ENCODE results near the gene CCDC197. TPM values are rescaled to one million over a fixed set of nuclear protein-coding genes. Genes with fewer than 3 reads are reported as not detected.

The CCDC197 gene
- total RNA-seq, 1 donor from 2014 or later = not detected

DNA sequence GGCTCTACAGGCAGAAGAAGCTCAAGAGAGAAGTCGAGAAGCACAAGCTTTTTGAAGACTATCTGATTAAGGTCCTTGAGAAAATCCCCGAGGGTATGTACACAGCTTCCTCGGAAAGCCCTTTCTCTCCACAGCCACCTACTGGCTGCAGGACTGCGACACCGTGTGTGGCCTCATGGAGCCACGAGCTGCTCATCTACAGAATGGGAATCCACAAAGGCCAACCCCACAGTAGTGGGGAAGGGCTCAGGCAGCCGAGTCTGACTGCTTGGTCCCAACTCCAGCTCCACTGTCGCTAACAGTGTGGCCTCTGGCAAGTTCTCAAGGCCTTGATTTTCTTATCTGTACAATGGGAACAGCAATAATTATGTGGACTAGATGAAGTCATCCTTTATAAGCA is 2.5 kb downstream of the CCDC197 start:
- H3K9me3 Mint-ChIP-seq (ENCODE audit: low read depth) = no peaks in the 10 kb centered on the region
- TF ChIP-seq, protein P1, sequence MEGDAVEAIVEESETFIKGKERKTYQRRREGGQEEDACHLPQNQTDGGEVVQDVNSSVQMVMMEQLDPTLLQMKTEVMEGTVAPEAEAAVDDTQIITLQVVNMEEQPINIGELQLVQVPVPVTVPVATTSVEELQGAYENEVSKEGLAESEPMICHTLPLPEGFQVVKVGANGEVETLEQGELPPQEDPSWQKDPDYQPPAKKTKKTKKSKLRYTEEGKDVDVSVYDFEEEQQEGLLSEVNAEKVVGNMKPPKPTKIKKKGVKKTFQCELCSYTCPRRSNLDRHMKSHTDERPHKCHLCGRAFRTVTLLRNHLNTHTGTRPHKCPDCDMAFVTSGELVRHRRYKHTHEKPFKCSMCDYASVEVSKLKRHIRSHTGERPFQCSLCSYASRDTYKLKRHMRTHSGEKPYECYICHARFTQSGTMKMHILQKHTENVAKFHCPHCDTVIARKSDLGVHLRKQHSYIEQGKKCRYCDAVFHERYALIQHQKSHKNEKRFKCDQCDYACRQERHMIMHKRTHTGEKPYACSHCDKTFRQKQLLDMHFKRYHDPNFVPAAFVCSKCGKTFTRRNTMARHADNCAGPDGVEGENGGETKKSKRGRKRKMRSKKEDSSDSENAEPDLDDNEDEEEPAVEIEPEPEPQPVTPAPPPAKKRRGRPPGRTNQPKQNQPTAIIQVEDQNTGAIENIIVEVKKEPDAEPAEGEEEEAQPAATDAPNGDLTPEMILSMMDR (IDR thresholded peaks at IDR 0.05) = no peak
- H3K36me3 Mint-ChIP-seq (ENCODE audit: low read depth) = no peaks in the 10 kb centered on the region
- H3K27me3 Mint-ChIP-seq (ENCODE audit: low read depth) = peaks cover 33% of the 10 kb centered on the region
- H3K27ac Mint-ChIP-seq (ENCODE audit: unreplicated experiment) = no peak overlapping the region
- H3K4me1 Mint-ChIP-seq (ENCODE audit: low read depth) = peaks cover 18% of the 10 kb centered on the region
- DNase-seq (ENCODE audit: low spot score) = no peak
- no peak overlapping the region for H3K4me3 Mint-ChIP-seq (ENCODE audit: unreplicated experiment)

DNA sequence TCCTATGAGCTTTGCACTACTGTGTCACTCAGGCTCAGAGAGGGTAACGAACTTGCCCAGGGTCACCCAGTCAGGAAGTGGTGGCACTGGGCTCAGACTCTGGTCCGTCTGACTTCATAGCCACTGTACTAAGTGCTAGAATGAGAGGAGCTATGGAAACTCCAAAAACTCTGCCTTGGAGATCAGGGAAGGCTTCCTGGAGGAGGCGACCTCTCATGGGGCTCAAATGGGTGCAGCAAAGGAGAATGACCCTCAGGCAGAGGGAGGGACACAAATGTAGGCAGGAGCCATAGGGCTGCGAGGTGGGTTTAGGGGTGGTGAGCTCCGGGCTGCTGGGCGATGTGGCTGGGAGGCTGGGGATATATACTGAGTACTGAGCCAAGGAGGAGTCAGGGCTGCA is 3.2 kb downstream of the CCDC197 start:
- no peak for DNase-seq (ENCODE audit: low spot score)
- Mint-ChIP-seq H3K27ac (ENCODE audit: unreplicated experiment) (no peak overlapping the region), H3K27me3 (ENCODE audit: low read depth) (peaks cover 40% of the 10 kb centered on the region), H3K4me3 (ENCODE audit: unreplicated experiment) (no peak overlapping the region), H3K9me3 (ENCODE audit: low read depth) (no peaks in the 10 kb centered on the region), H3K36me3 (ENCODE audit: low read depth) (no peaks in the 10 kb centered on the region), H3K4me1 (ENCODE audit: low read depth) (peaks cover 12% of the 10 kb centered on the region)
- TF ChIP-seq, protein P1 (IDR thresholded peaks at IDR 0.05) = no peak

DNA sequence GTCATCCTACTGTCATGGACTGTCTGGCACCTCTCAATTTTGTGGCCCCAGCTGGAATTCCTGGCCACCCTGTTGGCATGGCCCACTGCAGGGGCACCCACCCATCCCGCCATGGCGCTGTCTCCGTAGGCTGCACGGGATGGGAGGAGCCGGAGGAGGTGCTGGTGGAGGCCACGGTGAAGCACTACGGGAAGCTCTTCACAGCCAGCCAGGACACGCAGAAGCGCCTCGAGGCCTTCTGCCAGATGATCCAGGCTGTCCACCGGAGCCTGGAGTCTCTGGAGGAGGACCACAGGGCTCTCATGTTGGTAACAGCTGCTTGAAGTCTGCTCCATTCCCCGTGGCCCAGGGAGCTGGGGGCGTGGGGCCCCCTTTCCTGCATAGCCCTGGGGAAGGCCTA is 3.9 kb downstream of the CCDC197 start:
- Mint-ChIP-seq H3K4me1 (ENCODE audit: low read depth) (peaks cover 4% of the 10 kb centered on the region), H3K9me3 (ENCODE audit: low read depth) (no peaks in the 10 kb centered on the region), H3K27me3 (ENCODE audit: low read depth) (peaks cover 43% of the 10 kb centered on the region), H3K4me3 (ENCODE audit: unreplicated experiment) (no peak overlapping the region), H3K27ac (ENCODE audit: unreplicated experiment) (no peak overlapping the region), H3K36me3 (ENCODE audit: low read depth) (no peaks in the 10 kb centered on the region)
- TF ChIP-seq, protein P1 (IDR thresholded peaks at IDR 0.05) = no peak
- DNase-seq (ENCODE audit: low spot score) = no peak

DNA sequence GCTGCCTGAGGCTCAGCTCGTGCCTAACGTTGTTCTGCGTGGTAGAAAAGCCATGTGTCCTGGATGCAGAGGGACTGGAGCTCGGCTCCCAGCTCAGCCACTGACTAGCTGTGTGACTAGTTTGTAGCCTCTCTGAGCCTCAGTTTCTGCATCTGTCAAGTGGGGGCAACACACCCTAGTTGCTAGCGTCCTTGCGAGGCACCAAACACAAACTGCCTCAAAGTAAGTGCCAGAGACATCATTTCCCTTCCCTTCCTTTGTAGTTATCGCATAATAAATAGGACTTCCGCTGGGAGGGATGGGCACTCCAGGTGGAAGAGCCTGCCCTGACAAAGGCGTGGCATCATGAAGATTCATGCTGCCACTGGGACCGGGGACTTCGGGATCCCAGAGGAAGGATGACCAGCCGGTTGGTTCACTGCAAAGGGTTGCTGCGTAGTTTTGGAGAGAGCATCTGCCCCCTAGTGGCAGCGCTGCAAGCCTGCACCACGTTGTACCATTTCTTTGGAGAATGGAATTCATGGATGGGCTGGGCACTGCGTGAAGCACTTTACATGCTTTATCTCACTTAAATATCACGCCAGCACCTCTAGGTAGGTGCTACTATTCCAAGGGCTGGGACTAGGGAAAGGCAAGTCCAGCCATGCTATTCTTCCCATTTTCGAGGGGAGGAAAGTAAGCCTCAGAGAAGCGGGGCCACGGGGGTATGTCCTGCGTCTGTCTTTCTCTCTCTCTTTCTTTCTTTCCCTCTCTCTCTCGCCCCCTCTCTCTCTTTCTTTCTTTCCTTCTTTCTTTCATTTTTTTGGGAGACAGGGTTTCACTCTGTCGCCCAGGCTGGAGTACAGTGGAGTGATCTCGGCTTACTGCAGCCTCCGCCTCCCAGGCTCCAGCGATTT is 4.6 kb downstream of the CCDC197 start:
- TF ChIP-seq, protein P1 (IDR thresholded peaks at IDR 0.05) = peak; percentile 95
- Mint-ChIP-seq H3K4me1 (ENCODE audit: low read depth) (peaks cover 4% of the 10 kb centered on the region), H3K27me3 (ENCODE audit: low read depth) (peaks cover 46% of the 10 kb centered on the region)

DNA sequence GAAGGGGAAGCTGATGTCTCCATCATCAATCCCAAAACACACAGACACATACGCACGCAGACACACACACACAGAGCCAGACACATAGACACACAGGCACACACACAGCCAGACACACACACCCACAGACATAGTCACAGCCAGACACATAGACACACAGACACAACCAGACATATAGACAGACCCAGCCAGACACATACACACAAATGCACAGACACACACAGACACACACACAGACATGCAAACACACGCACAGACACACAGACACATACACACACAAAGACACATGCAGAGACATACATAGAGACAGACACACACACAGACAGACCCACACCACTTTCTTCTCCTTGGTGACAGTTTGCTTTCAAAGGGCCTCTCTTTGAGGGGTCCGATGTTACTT is 6.3 kb downstream of the CCDC197 start:
- H3K4me3 Mint-ChIP-seq (ENCODE audit: unreplicated experiment) = no peak overlapping the region
- peaks cover 4% of the 10 kb centered on the region for H3K4me1 Mint-ChIP-seq (ENCODE audit: low read depth)

More for the DNA sequence above, 4.6 kb downstream of the CCDC197 start:
- Mint-ChIP-seq H3K9me3 (ENCODE audit: low read depth) (no peaks in the 10 kb centered on the region), H3K4me3 (ENCODE audit: unreplicated experiment) (no peak overlapping the region), H3K36me3 (ENCODE audit: low read depth) (no peaks in the 10 kb centered on the region), H3K27ac (ENCODE audit: unreplicated experiment) (no peak overlapping the region)
- no peak for DNase-seq (ENCODE audit: low spot score)

More for the DNA sequence above, 6.3 kb downstream of the CCDC197 start:
- no peak for DNase-seq (ENCODE audit: low spot score)
- H3K36me3 Mint-ChIP-seq (ENCODE audit: low read depth) = no peaks in the 10 kb centered on the region
- no peak overlapping the region for H3K27ac Mint-ChIP-seq (ENCODE audit: unreplicated experiment)
- H3K9me3 Mint-ChIP-seq (ENCODE audit: low read depth) = no peaks in the 10 kb centered on the region
- TF ChIP-seq, protein P1 (IDR thresholded peaks at IDR 0.05) = no peak
- peaks cover 56% of the 10 kb centered on the region for H3K27me3 Mint-ChIP-seq (ENCODE audit: low read depth)
